Fibroblast of pulmonary artery (primary cell): ENCODE measurements around the gene HIPK2.

ENCODE experiments used
- DNase-seq: peaks from one replicate; pipeline ENCODE4 v3.0.0-alpha.2; 2010; ENCODE audit warnings: low read depth
- H3K4me3 ChIP-seq: replicated peaks from 2 replicates; pipeline ENCODE4 v1.5.1; 2011; ENCODE audit warnings: low read depth, mild to moderate bottlenecking, control low read depth, low read length, moderate library complexity
- TF ChIP-seq, protein P1 (sequence below): IDR thresholded peaks from 2 replicates; pipeline ENCODE4 v1.5.1; 2011; ENCODE audit warnings: mild to moderate bottlenecking, control low read depth, low read length, inconsistent platforms; ENCODE audit errors: missing control alignments

HIPK2 gene

DNA sequence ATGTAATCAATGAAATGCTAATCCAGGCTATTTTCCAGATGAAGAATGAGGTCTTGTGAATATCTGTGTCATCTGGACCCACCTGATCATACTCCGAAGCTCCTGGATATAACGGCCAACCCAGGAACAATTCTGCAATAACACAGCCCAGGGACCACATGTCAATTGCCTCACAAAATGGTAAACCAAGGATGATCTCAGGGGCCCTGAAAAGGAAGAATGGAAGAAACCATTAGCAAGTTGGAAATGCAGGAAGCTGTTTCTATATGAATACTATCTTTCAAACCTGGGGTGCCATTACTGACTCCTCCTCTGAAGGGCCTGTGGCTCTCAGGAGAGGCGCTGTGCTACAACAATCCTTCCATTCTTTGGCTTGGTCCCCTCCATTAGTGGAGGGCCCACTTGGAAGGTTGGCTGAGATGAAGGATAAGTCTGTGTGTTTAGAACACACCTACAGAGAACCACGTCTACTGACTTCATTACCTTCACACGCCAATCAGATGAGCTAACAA is 146.2 kb downstream of the HIPK2 start:
- TF ChIP-seq, protein P1, sequence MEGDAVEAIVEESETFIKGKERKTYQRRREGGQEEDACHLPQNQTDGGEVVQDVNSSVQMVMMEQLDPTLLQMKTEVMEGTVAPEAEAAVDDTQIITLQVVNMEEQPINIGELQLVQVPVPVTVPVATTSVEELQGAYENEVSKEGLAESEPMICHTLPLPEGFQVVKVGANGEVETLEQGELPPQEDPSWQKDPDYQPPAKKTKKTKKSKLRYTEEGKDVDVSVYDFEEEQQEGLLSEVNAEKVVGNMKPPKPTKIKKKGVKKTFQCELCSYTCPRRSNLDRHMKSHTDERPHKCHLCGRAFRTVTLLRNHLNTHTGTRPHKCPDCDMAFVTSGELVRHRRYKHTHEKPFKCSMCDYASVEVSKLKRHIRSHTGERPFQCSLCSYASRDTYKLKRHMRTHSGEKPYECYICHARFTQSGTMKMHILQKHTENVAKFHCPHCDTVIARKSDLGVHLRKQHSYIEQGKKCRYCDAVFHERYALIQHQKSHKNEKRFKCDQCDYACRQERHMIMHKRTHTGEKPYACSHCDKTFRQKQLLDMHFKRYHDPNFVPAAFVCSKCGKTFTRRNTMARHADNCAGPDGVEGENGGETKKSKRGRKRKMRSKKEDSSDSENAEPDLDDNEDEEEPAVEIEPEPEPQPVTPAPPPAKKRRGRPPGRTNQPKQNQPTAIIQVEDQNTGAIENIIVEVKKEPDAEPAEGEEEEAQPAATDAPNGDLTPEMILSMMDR = no peak
- DNase-seq = no peak
- no peak overlapping the region for H3K4me3 ChIP-seq

DNA sequence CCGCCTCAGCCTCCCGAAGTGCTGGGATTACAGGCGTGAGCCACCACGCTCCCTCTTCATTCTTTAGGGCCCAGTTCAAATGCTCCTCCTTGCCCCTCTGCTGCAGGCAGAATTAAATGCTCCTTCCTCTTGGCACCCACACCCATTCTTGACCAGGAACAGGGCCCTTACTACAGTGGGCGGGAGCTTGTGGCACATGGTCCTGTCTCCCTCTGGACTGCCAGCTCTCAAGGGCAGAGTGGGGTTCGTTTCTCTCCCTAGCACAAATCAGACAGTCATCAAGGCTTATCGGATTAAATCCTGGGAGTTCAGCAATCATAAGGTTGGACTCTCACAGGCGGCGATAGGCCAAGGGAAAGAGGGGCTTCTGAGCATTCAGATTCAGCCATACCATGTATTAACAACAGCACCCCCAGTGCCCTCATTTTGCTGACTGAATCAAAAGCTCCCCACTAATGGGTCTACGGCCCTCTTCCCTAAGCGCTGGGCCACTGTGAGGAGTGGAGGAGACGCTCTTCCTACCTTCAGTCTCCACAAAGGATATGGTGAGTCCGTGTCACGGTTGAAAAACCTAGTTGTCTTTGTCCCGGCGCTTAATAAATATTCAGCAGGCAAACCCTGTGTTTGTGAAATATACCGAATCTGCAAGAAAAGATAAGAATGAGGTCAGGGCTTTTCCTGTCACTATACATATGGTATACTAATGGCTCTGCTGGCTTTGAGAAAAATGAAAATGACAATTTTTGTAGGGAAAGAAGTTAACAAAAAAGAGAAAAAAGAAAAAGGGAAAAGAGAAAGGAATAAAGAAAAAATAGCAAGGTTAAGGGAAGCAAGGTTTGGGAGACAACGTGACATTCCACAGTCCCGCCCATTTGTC is 146.9 kb downstream of the HIPK2 start:
- no peak for DNase-seq
- TF ChIP-seq, protein P1 = no peak
- no peak overlapping the region for H3K4me3 ChIP-seq

DNA sequence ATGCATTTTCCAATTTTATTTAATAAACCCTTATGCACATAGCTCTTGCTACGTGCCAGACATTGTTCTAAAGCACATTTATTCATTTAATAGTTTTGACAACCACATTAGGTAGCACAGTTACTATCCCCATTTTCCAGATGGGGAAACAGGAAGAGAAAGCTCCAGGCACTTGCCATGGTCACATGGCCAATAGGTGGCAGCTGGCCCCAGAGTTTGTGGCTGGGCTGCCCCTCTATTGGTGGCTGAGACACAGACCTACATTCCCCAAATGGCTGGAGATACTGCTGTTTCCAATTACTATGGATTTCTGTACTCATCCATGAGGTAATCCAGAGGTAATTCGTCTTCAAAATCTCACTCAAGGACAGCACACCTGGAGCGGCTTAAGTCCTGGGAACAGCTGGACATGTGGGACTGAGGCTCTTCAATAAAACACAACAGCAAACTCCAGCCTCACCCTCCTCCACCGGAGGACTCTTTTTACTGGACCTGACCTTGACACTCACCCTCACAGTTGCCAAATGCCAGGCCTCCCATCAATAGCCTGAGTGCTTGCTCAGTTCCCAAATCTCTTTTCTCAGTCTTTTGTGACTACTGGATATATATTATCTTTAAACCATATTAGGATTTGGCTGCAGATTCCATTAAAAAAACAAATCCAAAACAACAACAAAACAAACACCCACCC is 148.3 kb downstream of the HIPK2 start:
- H3K4me3 ChIP-seq = no peak overlapping the region
- no peak for DNase-seq
- TF ChIP-seq, protein P1 = no peak

DNA sequence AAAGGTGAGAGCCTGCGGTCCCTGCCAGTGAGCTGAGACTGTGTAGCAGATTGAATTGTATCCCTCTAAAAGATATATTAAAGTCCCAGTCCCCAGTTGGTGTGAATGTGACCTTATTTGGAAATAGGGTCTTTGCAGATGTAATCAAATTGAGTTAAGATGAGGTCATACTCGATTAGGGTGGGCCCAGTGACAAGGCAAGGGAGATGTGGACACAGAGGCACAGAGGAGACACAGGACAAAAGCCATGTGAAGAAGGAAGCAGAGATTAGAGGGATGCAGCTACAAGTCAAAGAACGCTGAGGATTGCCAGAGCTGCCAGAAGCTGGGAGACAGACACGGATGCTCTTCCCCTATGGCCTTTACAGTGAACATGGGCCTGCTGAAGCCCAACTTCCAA is 150.0 kb downstream of the HIPK2 start:
- DNase-seq = no peak
- TF ChIP-seq, protein P1 = no peak
- H3K4me3 ChIP-seq = no peak overlapping the region

DNA sequence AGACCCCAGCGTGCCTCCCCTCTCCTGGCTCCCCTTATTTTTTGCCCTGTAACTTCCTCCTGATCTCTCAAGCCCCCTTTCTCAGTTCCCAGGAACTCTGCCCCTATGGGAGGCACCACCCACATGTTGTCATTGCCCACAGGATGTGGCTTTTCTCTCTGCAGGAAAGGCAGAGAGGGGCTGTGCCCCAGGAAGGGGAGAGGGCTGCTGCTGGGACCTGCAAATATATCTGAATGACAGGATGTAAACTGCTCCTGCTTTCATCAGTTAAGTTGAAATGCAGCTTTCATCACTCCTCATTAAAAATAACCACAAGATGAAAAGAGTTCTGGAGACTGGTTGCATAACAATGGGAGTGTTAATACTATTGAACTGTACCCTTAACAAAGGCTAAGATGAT is 151.0 kb downstream of the HIPK2 start:
- DNase-seq = no peak
- TF ChIP-seq, protein P1 = no peak
- no peak overlapping the region for H3K4me3 ChIP-seq

DNA sequence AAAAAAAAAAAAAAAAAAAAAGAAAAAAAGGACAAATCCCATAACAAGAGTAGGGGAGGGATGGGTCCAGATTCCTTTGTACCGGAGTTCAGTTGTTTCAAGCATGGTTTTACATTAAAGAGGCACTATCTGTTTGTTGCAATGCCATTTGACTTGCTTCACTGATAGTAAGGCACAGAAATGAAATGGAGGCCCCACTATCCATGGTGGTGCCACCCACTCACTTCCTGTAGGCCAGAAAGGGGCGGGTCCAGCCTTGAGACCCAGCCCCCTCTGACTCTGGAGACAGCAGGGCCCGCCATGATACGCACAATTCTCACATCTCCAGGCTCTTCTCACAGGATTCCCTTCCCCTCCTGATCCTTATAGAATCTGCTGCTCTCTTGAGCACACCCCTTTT is 154.3 kb downstream of the HIPK2 start:
- TF ChIP-seq, protein P1 = no peak
- peak; percentile 18 for DNase-seq
- H3K4me3 ChIP-seq = no peak overlapping the region
